ENCODE results near the gene MAGEB18.

The MAGEB18 gene

DNA sequence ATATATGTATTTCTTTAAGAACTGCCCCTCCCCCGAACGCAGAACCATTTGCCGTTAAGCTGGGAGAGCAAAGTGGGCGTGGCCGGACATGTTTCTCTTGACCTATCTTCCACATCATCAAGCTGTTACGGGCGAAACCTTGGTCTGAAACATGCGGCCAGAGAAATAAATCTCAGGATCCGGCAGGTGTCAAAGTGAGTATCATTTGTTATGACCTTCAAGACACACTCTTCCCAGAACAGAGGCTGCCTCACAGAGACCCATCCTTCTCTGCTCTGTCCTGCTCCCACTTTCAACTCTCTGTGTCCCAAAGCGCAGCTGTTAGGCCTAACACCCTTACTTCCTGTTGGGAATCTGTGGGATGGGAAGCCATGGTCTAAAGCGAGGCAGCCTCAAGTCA is at the start of gene MAGEB18:
TSS of gene MAGEB18 (plus strand) at position 70 of the 400 bp plus-strand sequence. CDS start 643 bp downstream, outside the sequence.
- no peak for DNase-seq

DNA sequence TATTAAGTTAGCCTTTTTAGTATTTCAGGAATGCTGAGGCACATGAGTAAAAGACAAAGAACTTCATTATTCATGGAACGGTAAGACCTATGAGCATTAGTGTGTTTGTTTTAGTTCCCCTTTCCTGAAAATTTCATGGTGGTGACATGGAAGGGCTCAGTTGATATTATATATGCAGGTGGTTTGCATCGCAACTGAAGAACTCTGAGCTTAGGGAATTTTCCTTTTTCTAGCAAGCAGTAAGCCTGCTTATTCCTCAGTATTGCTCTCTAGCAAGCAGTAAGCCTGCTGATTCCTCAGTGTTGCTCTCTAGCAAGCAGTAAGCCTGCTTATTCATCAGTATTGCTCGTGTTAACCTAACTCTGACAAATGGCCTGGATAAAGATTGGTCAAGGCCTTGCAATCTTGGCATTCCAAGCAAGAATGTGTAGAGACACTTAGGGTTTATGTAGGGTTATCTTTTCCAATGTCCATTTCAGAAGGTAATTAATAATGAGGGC is 37.7 kb upstream of the MAGEB18 start:
- DNase-seq: no peak

GRCh38 chrX:26109142-26109541 is 29.0 kb upstream of the MAGEB18 start:
- no peak for DNase-seq

- DNase-seq: no peak
Measured at GRCh38 chrX:26146024-26146423, 7.9 kb downstream of the MAGEB18 start.

- DNase-seq: no peak
Measured at GRCh38 chrX:26160301-26160700, 22.2 kb downstream of the MAGEB18 start, which contains the start of gene MAGEB6B. Gene MAGEB6B, plus strand, starts transcription at chrX:26160601. Its CDS starts 0 bp downstream, at chrX:26160601.

All from stimulated activated naive CD4-positive, alpha-beta T cell treated with Interleukin-2 at 50 U/mL for 16 hours (primary cell).